GM12874 (cell line): Measurements from ENCODE around the gene ARHGEF11.

ENCODE experiments used
- CTCF ChIP-seq: IDR thresholded peaks from 2 replicates; pipeline ENCODE4 v1.5.1; 2011; ENCODE audit warnings: low read depth, mild to moderate bottlenecking, control low read depth, low read length, moderate library complexity; ENCODE audit not compliant: insufficient read depth

The ARHGEF11 gene

GRCh38 chr1:156928043-156928602 lies 117.4 kb downstream of the ARHGEF11 start:
- no peak for TF ChIP-seq CTCF

DNA sequence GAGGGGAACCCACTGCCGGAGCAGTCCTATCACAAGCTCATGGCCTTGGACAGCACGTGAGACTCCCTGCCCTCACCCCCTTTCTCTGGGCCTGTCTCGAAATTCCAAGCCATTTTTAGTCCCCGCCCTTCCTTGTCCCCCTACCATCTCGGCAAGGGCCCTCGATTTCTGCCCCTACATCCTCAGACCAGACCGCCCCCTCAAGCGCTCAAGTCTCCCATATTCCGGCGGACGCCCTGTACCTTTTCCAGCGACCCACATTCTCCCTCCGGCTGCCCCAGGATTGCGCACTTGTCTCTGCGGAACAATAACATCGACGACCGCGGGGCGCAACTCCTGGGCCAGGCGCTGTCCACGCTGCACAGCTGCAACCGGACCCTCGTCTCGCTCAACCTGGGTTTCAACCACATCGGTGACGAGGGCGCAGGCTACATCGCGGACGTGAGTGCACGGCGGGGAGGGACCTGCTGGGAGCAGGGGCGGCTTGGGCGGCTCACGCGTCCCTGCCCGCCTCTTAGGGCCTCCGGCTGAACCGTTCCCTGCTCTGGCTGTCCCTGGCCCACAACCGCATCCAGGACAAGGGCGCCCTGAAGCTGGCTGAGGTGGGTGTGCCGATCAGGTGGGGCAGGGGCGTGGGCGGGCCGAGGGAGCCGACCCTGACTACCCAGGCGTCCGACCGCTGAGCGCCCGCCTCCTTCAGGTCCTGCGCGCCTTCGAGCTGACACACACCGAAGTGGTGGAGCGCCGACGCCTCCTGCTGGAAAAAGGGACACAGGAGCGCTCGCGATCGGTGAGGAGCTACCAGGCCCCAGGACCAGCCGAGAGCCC lies 118.1 kb downstream of the ARHGEF11 start:
- peak; percentile 69 for TF ChIP-seq CTCF

DNA sequence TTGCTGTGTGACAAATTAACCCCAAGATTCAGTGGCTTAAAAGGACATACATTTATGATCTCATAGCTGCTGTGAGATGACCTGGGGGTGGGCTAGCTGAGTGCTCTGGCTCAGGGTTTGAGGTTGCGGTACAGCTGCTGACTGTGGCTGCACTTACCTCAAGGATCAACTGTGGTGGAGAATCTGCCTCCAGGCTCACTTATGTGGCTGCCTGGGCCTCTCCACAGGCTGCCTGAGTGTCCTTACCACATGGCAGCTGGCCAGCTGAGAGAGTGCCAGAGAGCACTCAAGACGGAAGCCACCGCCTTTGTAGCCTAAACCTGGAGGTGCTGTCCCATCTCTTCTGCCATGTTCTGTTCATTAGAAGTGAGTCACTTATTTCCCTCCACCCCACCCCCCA lies 119.4 kb downstream of the ARHGEF11 start:
- no peak for TF ChIP-seq CTCF

- TF ChIP-seq CTCF, result no peak
Observed at GRCh38 chr1:156925154-156926010, 120.2 kb downstream of the ARHGEF11 start.

- TF ChIP-seq CTCF, result no peak
Observed at GRCh38 chr1:156924478-156925153, 120.9 kb downstream of the ARHGEF11 start.

GRCh38 chr1:156923670-156924477 lies 121.7 kb downstream of the ARHGEF11 start:
- no peak for TF ChIP-seq CTCF
